Upper lobe of left lung (tissue), 6 donors: Measurements from ENCODE around the gene KAT7. TPM values are rescaled to one million over a fixed set of nuclear protein-coding genes. Genes with fewer than 3 reads are reported as not detected.

Experiments used
- ATAC-seq, 2 donors: fragments of 200-7000 bp; cut with Tn5 transposase; one replicate each; pipeline ENCODE4 v1.9.1; 2022; ENCODE audit warnings: mild to moderate bottlenecking in 2 of 2, moderate library complexity in 2 of 2; ENCODE audit not compliant: low FRiP score in 2 of 2
- DNase-seq, 2 donors: peaks; one replicate each; pipeline ENCODE4 v3.0.0-alpha.2; 2019 to 2020
- H3K27ac ChIP-seq, 4 donors: fragments of 200-600 bp; sonication (generic); one replicate each; pipeline ENCODE4 v1.5.1; 2016 to 2019
- H3K27me3 ChIP-seq, 4 donors: fragments of 200-600 bp; sonication (generic); one replicate each; pipeline ENCODE4 v1.5.1; 2017 to 2019
- H3K36me3 ChIP-seq, 4 donors: fragments of 200-600 bp; sonication (generic); one replicate each; pipeline ENCODE4 v1.5.1; 2016 to 2019
- H3K4me1 ChIP-seq, 4 donors: fragments of 200-600 bp; sonication (generic); one replicate each; pipeline ENCODE4 v1.5.1; 2018 to 2019
- H3K4me3 ChIP-seq, 4 donors: fragments of 200-600 bp; sonication (generic); one replicate each; pipeline ENCODE4 v1.5.1; 2017 to 2019; ENCODE audit warnings: mild to moderate bottlenecking in 2 of 4, moderate library complexity in 1 of 4
- H3K9me3 ChIP-seq, 4 donors: fragments of 200-600 bp; sonication (generic); one replicate each; pipeline ENCODE4 v1.5.1; 2018 to 2019
- CTCF ChIP-seq, 6 experiments: fragments of 450-650 bp in 4 of 6; fragments of 200-600 bp in 2 of 6; sonication (generic) in 2 of 6; IDR thresholded peaks; one replicate each; pipeline ENCODE4 v1.5.1; 2016 to 2019; ENCODE audit warnings: antibody characterized with exemption in 6 of 6
- EP300 ChIP-seq, 4 donors: sonication (generic); formaldehyde crosslinking; IDR thresholded peaks; one replicate each; pipeline ENCODE4 v1.5.1; 2017; ENCODE audit warnings: antibody characterized with exemption in 4 of 4, control low read depth in 2 of 4
- POLR2A ChIP-seq, 4 donors: fragments of 450-650 bp; IDR thresholded peaks; one replicate each; pipeline ENCODE4 v1.5.1; 2016 to 2017; ENCODE audit warnings: antibody characterized with exemption in 4 of 4, mild to moderate bottlenecking in 2 of 4
- POLR2AphosphoS5 ChIP-seq, 2 donors: sonication (generic); formaldehyde crosslinking; IDR thresholded peaks; one replicate each; pipeline ENCODE4 v1.5.1; 2017; ENCODE audit warnings: antibody characterized with exemption in 2 of 2
- WGBS, 2 donors: methylation state at CpG; one replicate each; pipeline ENCODE4 v1.1.5; 2017 to 2018; 5-methylcytosine and 5-hydroxymethylcytosine counted together
- total RNA-seq, 6 donors: library from RNA; depleted of rRNA in 4 of 6; stranded (reverse); fragments of >200 nt in 4 of 6; gene quantifications; one replicate each; pipeline versions ENCODE4 v1.1.0 to v1.2.1, GENCODE V29; 2016 to 2021
- donor health status: DM: no; HTN: no; CAD: no; lungs with moderate emphysema.
- donor health status: DM: no; HTN: yes; CAD: no; lungs with severe emphysema.

Gene KAT7
- total RNA-seq, 6 donors from 2014 or later: 30.1 to 57.4 (median 49.8) TPM

- no peaks in the 10 kb centered on the region for H3K27me3 ChIP-seq
- peak in 1 of 2 donors; percentile 86 for DNase-seq
- no peak overlapping the region for H3K4me3 ChIP-seq
- H3K4me1 ChIP-seq: peaks cover 0 to 15% (median 10%) of the 10 kb centered on the region in 4 donors
- 63 to 66% methylated on average over 5 to 6 of the region's 6 CpGs for WGBS, 2 donors
- no peaks in the 10 kb centered on the region for H3K9me3 ChIP-seq
- peak overlapping the region in 2 of 4 donors; percentile 52 to 54 for H3K27ac ChIP-seq
- H3K36me3 ChIP-seq: no peaks in the 10 kb centered on the region
- TF ChIP-seq POLR2A (IDR thresholded peaks at IDR 0.05) (no peak), EP300 (IDR thresholded peaks at IDR 0.05) (peak in 1 of 4 donors; percentile 61), POLR2AphosphoS5 (IDR thresholded peaks at IDR 0.05) (no peak)
- ATAC-seq: peak; percentile 27 to 69
These were observed 85.0 kb downstream of the KAT7 start for GRCh38 chr17:49873466-49873865.

- TF ChIP-seq EP300 (IDR thresholded peaks at IDR 0.05) (no peak), CTCF (IDR thresholded peaks at IDR 0.05) (no peak), POLR2AphosphoS5 (IDR thresholded peaks at IDR 0.05) (no peak)
- WGBS, 2 donors: 54% methylated on average over 3 of the region's 3 CpGs
- H3K36me3 ChIP-seq: no peaks in the 10 kb centered on the region
- H3K9me3 ChIP-seq: no peaks in the 10 kb centered on the region
- peaks cover 0 to 15% (median 10%) of the 10 kb centered on the region in 4 donors for H3K4me1 ChIP-seq
- H3K27me3 ChIP-seq: no peaks in the 10 kb centered on the region
- no peak for ATAC-seq
- peak in 1 of 2 donors; percentile 51 for DNase-seq
- H3K4me3 ChIP-seq: no peak overlapping the region
- peak overlapping the region in 2 of 4 donors; percentile 52 to 54 for H3K27ac ChIP-seq
These were observed 85.4 kb downstream of the KAT7 start for GRCh38 chr17:49873926-49874325.

- no peak for ATAC-seq
- Histone ChIP-seq H3K27ac (no peak overlapping the region), H3K36me3 (no peaks in the 10 kb centered on the region), H3K27me3 (no peaks in the 10 kb centered on the region), H3K4me3 (no peak overlapping the region), H3K4me1 (peaks cover 0 to 15% (median 10%) of the 10 kb centered on the region in 4 donors), H3K9me3 (no peaks in the 10 kb centered on the region)
- no peak for TF ChIP-seq EP300 (IDR thresholded peaks at IDR 0.05)
- no peak for TF ChIP-seq POLR2A (IDR thresholded peaks at IDR 0.05)
- no peak for TF ChIP-seq CTCF (IDR thresholded peaks at IDR 0.05)
- no peak for TF ChIP-seq POLR2AphosphoS5 (IDR thresholded peaks at IDR 0.05)
- DNase-seq: no peak
- 60 to 77% methylated on average over 2 of the region's 2 CpGs for WGBS, 2 donors
These were observed 86.4 kb downstream of the KAT7 start for GRCh38 chr17:49874911-49875310.

- Histone ChIP-seq H3K4me3 (no peak overlapping the region), H3K36me3 (no peaks in the 10 kb centered on the region), H3K27me3 (no peaks in the 10 kb centered on the region), H3K9me3 (no peaks in the 10 kb centered on the region), H3K4me1 (peaks cover 5 to 22% (median 17%) of the 10 kb centered on the region in 4 donors), H3K27ac (no peak overlapping the region)
- DNase-seq (no peak), ATAC-seq (no peak)
- WGBS, 2 donors: 48 to 71% methylated on average over 7 to 9 of the region's 9 CpGs
- TF ChIP-seq POLR2AphosphoS5 (IDR thresholded peaks at IDR 0.05) (no peak), CTCF (IDR thresholded peaks at IDR 0.05) (no peak), EP300 (IDR thresholded peaks at IDR 0.05) (no peak), POLR2A (IDR thresholded peaks at IDR 0.05) (no peak)
These were observed 87.2 kb downstream of the KAT7 start for GRCh38 chr17:49875685-49876084.

- 64 to 80% methylated on average over 12 to 14 of the region's 14 CpGs for WGBS, 2 donors
- Histone ChIP-seq H3K27me3 (peaks cover 0 to 4% (median 0%) of the 10 kb centered on the region in 4 donors), H3K36me3 (no peaks in the 10 kb centered on the region), H3K9me3 (no peaks in the 10 kb centered on the region), H3K4me3 (no peak overlapping the region), H3K27ac (no peak overlapping the region), H3K4me1 (peaks cover 7 to 17% (median 14%) of the 10 kb centered on the region in 4 donors)
- TF ChIP-seq POLR2AphosphoS5 (IDR thresholded peaks at IDR 0.05) (no peak), CTCF (IDR thresholded peaks at IDR 0.05) (no peak), POLR2A (IDR thresholded peaks at IDR 0.05) (no peak), EP300 (IDR thresholded peaks at IDR 0.05) (no peak)
- DNase-seq (no peak), ATAC-seq (no peak)
These were observed 90.7 kb downstream of the KAT7 start for GRCh38 chr17:49878931-49879904.
